ENCODE data around the gene NDC80.
"Not testable (repeated sequence)": the region's sequence is repeated elsewhere in the genome, so short reads cannot be mapped to it uniquely, and the experiment has no call there.

NDC80 gene

GRCh38 chr18:2635586-2635985 is 64.2 kb downstream of the NDC80 start:
- DNase-seq: no peak

GRCh38 chr18:2636126-2636631 is 64.8 kb downstream of the NDC80 start:
- no peak for DNase-seq

GRCh38 chr18:2641638-2642037 is 70.3 kb downstream of the NDC80 start:
- DNase-seq: no peak

GRCh38 chr18:2642771-2643170 is 71.4 kb downstream of the NDC80 start:
- DNase-seq: no peak

GRCh38 chr18:2644535-2644934 is 73.2 kb downstream of the NDC80 start:
- DNase-seq: no peak

GRCh38 chr18:2651981-2652380 is 80.6 kb downstream of the NDC80 start:
- DNase-seq: no peak

- DNase-seq: no peak
Measured at GRCh38 chr18:2653467-2653866, 82.1 kb downstream of the NDC80 start.

- no peak for DNase-seq
Measured at GRCh38 chr18:2654169-2654927, 83.0 kb downstream of the NDC80 start.

- DNase-seq: no peak
Measured at GRCh38 chr18:2654928-2655177, 83.5 kb downstream of the NDC80 start.

- peak; percentile 45 for DNase-seq
Measured at GRCh38 chr18:2655178-2655953, 84.0 kb downstream of the NDC80 start, which contains the start of gene SMCHD1. SMCHD1 (plus strand) TSS chr18:2655726; CDS start chr18:2656076, 350 bp downstream.

- no peak for DNase-seq
Measured at GRCh38 chr18:2655954-2656236, 84.5 kb downstream of the NDC80 start.

- no peak for DNase-seq
Measured at GRCh38 chr18:2656237-2656980, 85.1 kb downstream of the NDC80 start.

- no peak for DNase-seq
Measured at GRCh38 chr18:2656981-2657512, 85.7 kb downstream of the NDC80 start.

GRCh38 chr18:2657788-2658458 is 86.6 kb downstream of the NDC80 start:
- DNase-seq: no peak

- DNase-seq: not testable (repeated sequence)
Measured at GRCh38 chr18:2660849-2661248, 89.5 kb downstream of the NDC80 start.

GRCh38 chr18:2662288-2662687 is 90.9 kb downstream of the NDC80 start:
- not testable (repeated sequence) for DNase-seq

GRCh38 chr18:2662990-2663389 is 91.6 kb downstream of the NDC80 start:
- DNase-seq: no peak
